GM19023 (cell line): ENCODE measurements around the gene CASP8.
"Not testable (repeated sequence)": the region's sequence is repeated elsewhere in the genome, so short reads cannot be mapped to it uniquely, and the experiment has no call there.

Experiments used
- ATAC-seq: cut with Tn5 transposase; IDR thresholded peaks from one replicate; pipeline ENCODE4 v1.9.1; 2021; ENCODE audit warnings: mild to moderate bottlenecking, moderate library complexity; ENCODE audit not compliant: unreplicated experiment

Gene CASP8

DNA sequence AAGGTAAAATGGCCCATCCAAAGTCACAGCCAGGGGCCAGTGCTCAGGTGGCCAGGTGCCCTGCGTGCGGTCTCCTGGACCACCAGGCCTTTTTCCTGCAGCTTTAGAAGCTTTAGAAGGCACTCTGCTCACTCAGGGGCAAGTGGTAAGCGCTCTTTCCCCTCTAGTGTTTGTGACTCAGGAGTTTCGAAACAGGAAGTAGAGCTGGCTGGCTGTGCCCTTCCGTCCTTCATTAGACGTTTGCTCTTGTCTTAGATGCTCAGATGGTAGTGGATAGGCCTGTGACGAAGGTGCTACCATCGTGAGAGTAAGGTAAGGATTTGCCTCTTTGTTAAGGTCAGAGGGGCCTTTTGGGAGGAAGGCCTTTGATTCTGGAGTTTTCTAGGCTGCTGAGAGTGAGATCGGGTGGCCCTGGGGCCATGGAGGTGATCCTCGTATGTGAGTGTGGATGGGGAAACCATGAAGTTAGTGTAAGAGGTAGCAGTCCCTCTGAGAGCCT lies at the start of gene CASP8:
TSS of gene CASP8 (plus strand) at position 235 of the 499 bp plus-strand sequence. CDS start 5,951 bp downstream, outside the sequence.
- no peak for ATAC-seq

DNA sequence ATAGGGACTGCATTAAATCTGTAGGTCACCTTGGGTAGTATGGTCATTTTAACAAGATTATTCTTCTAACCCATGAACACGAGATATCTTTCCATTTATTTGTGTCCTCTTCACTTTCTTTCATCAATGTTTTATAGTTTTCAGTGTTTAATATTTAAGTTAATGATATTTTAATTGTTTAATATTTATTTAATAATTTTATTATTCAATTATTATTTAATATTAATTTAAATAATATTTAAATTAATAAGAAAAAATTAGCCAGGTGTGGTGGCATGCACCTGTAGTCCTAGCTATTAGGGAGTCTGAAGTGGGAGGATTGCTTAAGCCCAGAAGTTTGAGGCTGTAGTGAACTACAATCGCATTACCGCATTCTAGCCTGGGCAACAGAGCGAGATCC lies 44.4 kb upstream of the CASP8 start:
- no peak for ATAC-seq

DNA sequence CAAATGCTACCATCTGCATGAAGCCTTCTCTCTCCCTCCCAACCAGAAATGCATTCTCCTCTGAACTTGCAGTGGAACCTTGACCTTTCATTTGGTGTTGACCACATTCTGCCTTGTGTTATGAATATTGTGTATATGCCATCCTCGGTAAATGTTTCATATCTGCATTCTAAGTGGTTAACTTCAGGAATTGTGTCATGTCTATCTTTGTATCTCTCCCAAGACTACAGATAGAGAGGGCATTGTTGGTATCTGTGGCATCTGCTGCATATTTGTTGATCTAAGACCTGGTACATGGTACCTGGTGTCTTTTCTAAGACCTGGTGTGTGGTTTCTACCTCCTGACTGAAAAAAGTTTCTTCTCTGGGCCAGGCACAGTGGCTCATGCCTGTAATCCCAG lies 43.4 kb upstream of the CASP8 start:
- ATAC-seq: no peak

DNA sequence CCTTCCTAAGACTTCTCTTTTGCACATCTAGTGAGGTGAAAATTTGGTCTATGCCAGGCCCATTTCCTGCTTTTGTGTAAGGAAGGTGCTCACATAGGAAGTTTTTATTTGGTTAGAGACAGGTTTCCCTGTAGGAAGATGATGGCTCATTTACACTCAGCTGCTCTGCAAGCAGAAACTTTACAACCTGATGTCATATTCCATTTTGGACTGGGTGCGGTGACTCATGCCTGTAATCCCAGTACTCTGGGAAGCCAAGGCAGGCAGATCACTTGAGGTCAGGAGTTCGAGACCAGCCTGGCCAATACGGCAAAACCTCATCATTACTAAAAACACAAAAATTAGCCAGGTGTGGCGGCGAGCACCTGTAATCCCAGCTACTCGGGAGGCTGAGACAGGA lies 41.6 kb upstream of the CASP8 start:
- no peak for ATAC-seq

DNA sequence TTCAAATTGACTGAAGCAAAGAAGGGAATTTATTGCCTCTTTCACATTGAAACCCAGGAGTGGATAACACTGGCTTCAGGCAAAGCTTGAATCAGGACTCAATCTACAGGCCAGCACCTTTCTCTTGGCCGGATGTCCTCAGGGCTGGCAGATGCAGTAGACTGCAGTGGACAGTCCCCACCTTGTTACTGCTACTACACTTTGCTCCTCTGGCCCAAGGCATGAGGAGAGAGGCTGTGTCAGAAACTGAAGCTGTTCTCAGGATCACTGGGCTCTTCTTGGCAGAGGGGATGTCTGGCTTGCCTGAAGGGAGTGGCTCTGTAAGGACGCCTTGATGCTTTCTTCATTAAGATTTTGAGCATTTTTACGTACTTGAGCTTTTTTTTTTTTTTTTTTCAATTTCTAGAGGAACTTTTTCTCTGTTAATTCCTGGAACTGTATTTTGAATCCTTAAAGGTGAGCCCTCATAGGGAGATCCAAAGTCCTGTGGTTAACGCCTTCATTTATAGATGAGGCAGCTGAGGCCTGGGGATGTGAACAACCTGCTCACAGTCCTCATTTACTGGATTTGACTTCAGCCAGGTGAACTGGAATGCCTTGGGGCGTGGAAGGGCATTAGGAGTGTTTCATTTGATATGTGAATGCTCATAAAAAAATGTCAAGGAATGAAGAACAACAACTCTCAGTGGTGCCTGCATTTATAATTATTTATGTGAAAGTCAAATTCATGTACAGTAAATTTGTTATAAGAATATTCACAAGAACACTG lies 40.8 kb upstream of the CASP8 start:
- no peak for ATAC-seq

DNA sequence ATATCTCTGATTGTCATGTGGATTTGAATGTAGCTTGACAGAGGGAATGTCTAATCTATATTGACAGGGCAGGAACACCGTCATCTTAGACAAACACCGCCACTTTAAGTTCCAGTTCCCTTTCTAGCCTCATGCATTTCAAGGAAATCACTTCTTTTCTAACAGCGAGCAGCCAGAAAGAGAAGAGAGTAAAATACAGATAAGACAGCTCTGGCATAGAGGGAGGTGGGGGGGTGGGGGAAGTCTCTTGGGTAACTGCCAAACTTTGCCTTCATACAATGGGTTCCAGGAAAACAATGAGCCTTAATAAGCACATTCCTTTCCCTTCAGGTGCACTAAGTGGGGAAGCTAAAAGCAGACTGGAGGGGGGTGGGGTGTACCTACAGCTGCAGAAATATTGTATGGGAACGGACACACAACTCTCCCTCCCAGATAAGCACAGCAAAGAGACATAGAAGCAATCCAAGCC lies 40.2 kb upstream of the CASP8 start:
- ATAC-seq: no peak

DNA sequence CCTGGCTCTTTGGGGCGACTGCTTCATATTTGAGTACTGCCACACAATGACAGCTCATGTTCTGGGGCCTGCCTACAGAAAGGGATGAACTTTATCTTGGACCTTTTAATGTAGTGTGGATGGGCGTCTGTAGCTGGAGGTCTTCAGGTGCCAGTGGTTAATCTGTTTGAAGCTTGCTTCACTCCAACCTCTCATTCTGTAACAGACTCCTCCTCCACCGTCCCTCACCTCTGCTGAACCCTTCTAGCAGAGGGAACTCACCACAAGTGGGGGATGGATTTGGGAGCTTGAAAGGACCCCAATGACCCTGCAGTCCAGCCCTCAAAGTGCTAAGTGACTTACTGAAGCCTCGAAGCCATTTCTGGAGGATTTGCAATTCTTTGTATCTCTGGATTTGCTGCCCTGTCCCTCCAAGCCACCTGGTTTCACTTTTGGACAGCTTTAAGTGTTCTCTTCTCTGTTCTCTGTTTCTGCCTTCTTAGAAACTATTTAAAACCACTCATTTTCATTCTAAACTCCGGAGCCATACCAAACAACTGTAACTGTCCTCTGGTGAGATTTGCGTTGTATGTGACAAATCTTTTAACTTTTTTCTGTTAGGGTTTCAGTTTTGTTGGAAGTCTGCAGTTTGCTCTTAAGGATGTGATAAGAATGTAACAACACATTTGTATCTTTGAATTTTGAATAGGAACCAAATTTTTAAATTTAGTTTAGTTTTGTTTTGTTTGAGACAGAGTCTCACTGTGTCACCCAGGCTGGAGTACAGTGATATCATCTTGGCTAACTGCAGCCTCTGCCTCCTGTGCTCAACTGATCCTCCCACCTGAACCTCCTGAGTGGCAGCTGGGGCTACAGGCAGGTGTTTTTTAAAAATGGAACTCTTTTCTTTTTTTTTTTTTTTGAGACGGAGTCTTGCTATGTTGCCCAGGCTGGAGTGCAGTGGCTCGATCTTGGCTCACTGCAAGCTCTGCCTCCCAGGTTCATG lies 37.0 kb upstream of the CASP8 start:
- peak; percentile 87 for ATAC-seq

DNA sequence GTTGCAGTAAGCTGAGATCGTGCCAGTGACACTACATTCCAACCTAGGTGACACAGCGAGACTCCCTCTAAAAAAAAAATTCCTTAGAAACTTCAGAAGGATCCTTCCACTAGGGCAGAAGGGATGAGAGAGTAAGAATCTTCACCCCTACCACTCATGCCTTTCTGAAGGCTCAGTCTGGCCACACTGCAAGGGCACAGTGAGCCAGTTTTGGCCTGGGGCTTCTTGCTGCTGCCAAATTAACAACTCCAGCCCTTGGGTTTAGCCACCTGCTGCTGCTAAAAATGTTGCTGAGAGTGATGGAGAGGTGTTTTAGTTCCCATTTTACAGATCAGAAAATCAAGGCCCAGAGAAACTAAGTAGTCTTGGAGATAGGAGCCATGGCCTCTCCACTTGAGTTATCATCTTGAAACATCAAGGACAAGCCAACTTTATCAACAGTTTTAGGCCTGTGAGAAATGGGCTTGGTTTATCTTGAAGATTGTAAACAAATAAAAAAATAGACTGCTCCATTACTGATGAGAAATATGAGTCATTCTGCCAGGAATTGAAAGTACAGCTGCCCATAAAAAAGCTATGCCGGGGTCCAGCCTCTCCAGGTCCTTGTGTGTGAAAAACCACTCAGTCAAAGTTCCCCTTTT lies 31.9 kb upstream of the CASP8 start:
- no peak for ATAC-seq

DNA sequence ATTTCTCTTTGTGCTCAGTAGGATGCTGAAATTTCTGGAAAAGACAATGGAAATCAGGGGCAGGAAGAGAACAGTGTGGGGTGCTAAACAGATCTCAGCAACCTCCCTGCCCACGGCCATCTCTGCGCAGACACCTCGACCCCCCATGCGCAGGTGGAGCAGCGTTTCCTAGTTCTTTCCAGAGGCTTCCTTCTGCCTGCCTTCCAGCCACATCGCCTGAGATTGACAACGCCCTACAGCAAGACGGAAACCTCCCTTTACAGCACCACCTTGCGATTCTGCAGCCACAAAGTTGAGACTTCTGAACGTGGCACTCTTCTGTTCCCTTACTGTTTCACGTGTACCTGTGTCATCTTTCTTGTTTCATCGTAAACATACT lies 31.4 kb upstream of the CASP8 start:
- no peak for ATAC-seq

DNA sequence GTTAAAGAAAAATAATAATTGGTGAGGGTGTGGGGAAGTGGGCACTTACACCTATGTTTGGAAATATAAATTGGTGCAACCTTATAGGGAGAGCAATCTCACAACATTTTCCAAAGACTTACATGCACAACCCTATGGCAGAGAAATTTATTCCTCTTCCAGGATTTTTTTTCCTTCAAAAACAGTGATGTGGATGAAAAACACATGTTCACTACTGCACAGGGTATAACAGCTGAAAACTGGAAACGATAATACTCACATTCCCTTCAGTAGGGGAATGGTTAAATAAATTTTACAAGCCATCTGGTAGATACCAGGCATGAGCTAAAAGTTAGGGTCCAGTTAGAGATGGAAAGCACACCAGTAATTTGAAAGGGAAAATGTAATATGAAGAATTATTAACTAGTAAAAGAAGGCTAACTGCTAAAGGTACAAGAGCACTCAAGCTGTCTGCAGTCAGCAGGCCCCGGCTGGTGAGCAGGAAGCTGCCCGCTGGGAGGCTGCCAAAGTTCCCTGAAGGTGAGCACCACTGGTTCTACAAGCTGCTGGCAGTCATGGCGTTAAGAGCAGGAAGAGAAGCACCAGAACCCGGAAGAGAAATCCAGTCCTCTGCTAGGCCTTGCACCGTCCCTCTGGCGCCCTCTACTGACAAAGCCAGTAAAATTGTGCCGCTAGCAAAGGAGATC lies 28.4 kb upstream of the CASP8 start:
- ATAC-seq: peak; percentile 46

DNA sequence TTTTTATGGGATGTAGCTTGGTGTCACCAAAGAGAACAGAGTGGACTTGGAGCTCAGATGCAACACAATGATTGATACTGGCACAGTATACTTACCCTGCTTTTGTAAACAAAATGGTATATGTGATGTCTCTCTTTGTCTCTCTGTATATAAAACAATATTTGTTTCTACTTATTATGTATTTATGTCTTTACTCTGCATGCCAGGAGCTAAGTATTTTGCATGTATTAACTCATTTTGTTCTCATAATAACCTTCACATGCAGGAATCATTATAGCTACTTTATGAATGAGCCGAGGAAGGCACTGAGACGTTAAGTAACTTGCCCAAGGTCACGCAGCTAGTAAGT lies 27.9 kb upstream of the CASP8 start:
- no peak for ATAC-seq

DNA sequence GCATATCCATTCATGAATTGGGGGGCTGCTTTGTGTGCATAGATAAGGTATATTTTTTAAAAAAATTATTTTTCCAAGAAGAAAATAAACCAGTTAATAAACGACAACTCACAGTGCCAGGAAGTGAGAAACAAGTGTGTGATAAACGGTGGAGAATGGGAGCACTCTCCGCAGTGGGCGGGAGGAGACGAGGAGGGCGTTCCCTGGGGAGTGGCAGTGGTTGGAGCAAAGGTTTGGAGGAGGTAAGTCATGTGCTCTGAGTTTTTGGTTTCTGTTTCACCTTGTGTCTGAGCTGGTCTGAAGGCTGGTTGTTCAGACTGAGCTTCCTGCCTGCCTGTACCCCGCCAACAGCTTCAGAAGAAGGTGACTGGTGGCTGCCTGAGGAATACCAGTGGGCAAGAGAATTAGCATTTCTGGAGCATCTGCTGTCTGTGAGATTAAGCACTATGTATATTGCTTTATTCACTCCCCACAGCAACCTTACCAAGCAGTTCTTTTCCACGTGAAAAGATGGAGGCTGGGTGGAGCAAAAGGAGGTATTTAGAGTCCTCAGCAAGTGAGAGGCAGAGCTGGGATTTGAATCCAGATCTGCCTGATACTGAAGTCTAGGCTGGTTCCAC lies 27.0 kb upstream of the CASP8 start:
- ATAC-seq: peak; percentile 91

DNA sequence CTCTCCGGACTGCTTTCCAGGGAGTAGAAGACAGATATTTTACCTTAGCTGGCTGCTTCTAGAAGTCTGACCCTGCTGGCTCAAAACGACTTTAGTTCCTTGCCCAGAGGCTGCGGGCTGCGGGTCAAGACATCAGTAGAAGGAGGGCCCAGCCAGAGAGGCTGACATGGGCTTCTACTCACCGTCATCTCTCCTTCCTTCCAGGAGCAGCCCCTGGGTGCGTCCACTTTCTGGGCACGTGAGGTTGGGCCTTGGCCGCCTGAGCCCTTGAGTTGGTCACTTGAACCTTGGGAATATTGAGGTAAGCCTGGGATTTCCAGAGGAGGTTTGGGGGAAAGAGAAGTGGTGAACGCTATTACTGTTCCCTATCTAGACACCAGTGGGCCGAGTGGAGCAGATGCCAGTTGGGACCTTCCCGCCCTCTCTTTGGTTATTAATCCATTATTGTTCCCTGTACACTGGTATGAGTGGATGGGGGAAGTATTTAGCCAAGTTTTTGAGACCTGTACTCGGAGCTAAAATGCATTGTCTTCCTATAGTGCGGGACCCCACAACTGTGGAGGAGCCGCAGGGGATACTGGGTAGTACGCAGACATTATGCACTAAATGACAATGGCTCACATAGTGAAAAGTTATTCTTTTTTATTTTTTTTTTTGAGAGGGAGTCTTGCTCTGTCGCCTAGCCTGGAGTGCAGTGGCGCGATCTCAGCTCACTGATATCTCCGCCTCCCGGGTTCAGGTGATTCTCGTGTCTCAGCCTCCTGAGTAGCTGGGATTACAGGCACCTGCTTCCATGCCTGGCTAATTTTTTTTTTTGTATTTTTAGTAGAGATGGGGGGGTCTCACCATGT lies 26.3 kb upstream of the CASP8 start:
- peak; percentile 27 for ATAC-seq

DNA sequence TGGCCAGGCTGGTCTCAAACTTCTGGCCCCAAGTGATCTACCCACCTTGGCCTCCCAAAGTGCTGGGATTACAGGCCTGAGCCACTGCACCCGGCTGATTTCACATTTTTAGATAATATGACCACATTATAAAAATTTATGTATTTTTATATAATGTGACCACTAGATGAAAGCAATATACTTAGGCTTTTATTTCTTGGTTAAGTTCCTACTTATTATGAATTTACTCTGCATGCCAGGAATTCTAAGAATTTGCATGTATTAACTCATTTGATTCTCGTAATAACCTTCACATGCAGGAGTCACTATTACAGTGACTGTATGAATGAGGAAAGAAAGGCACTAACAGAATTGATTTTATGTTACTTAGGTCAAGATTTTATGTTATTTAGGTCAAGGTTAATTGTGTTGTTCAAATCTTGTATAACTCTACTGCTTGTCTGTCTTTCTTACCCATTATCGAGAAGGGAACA lies 25.6 kb upstream of the CASP8 start:
- no peak for ATAC-seq

DNA sequence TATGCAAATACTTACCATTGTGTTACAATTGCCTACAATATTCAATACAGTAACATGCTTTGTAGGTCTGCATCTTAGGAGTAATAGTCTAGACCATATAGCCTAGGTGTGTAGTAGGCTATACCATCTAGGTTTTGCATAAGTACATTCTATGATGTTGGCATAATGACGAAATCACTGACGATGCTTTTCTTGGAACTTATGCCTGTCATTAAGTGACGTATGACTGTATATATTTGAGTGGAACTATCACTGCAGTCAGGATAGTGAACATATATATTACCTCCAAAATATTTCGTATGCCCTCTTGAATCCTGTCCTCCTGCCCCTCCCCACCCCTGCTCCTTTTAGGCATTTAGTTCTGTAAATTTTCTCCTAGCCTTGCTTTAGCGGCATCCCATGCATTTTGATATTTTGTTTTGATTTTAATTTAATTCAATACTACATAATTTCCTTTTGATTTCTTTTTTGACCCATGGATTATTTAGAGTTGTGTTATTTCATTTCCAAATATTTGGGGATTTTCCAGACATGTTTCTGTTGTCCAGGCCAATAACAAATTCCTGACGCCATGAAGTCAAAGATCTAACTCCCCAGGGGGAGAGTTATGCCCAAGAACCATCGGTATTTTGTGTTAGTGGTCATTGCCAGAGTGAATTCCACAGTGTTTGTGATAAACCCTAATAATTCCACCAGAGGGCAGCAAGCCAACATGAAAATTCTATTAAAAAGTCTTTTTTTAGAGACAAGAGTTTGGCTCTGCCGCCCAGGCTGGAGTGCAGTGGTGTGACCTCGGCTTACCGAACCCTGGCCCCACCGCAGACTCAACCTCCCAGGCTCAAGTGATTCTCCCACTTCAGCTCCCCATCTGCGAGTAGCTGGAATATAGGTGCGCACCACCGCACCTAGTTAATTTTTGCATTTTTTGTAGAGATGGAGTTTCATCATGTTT lies 24.2 kb upstream of the CASP8 start:
- ATAC-seq: no peak

DNA sequence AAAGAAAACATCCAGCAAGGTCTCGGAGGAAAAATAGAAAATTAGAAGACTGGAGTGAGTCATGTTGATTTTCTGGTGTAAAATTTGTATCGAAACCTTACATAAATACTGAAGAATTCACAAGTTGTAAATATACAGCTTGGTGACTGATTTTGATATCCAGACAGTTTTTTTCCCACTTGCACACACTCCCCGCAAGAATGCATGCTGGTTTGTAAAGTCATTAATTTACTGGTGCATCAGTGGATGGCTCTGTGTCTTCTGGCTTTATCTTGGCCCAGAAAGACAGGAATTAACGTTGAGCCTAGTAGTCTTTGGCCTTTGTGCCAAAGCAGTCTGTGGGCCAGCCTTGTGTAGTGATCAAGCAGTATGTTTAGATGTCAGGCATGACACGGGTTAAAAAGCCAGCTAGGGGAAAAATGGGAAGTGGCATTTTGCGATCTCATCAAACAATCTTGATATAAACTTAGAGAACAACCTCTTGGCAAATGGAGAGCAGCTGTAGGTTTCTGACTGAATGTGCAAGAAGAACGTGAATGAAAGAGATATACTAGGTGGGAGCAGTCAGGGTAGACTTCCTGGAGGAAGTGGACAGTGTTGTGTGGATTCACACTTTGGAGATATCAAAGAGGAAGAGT lies 22.7 kb upstream of the CASP8 start:
- ATAC-seq: no peak

DNA sequence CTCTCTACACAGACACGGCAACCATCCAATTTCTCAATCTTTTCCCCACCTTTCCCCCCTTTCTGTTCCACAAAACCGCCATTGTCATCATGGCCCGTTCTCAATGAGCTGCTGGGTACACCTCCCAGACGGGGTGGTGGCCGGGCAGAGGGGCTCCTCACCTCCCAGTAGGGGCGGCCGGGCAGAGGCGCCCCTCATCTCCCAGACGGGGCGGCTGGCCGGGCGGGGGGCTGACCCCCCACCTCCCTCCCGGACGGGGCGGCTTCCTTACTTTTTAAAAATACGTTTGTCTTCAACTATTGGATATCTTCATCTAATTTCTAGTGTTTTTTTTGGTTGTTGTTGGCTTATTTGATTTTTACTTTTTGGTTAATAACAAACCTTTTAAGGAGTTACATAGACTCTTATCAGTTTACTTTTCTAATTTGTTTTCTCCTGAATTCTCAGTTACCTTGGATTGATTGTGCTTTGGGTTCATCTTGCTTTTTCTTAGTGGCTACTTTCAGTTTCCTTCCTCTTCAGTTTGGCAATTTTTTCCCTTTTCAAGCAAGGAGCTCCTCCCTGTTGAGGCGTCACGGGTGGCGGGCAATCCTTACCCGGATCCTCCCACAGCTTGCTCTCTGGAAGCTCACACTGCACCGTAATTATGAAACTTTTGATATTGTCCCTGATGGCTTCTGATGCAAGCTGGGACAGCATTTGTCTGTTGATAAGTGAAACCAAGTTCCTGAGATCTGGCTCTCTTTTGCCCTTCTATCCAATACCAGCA lies 21.0 kb upstream of the CASP8 start:
- not testable (repeated sequence) for ATAC-seq
